ENCODE data around the gene EPHA6.
"Not testable (repeated sequence)": the region's sequence is repeated elsewhere in the genome, so short reads cannot be mapped to it uniquely, and the experiment has no call there.

The EPHA6 gene

GRCh38 chr3:97550408-97550807, 736.0 kb downstream of the EPHA6 start:
- Histone ChIP-seq H3K4me3 (no peak overlapping the region), H3K36me3 (replicated peaks) (no peaks in the 10 kb centered on the region), H3K27me3 (ENCODE audit: low read depth) (no peaks in the 10 kb centered on the region), H3K9me3 (no peaks in the 10 kb centered on the region), H3K4me1 (no peaks in the 10 kb centered on the region)
- in situ Hi-C loops (cut with MboI; ENCODE audit: low sequenced_read_pairs) = no loop called here
- DNase-seq (ENCODE audit: low spot score in 2 of 2) = no peak

DNA sequence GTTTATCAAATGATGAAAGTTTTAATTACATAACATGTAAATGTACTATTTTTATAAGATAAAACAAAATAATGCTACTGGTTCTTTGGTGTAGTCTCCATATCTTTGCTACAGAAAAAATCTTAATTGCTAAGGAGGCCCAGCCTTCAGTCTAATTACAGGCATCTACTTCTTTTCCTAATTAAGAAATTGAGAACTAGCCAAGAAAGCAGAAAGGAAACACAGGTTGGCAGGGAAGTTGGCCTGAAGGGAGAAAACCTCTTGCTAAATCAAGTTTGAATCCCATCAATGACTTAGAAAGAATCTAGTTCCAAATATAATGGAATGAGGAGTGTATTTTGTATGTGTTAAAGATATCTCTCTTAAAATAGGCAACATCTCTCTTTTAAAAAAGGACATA, 737.8 kb downstream of the EPHA6 start:
- H3K36me3 ChIP-seq (replicated peaks) = no peaks in the 10 kb centered on the region
- no peaks in the 10 kb centered on the region for H3K4me1 ChIP-seq
- no peak overlapping the region for H3K4me3 ChIP-seq
- no peaks in the 10 kb centered on the region for H3K9me3 ChIP-seq
- H3K27me3 ChIP-seq (ENCODE audit: low read depth) = no peaks in the 10 kb centered on the region
- no peak for DNase-seq (ENCODE audit: low spot score in 2 of 2)
- in situ Hi-C loops (cut with MboI; ENCODE audit: low sequenced_read_pairs) = no loop called here

DNA sequence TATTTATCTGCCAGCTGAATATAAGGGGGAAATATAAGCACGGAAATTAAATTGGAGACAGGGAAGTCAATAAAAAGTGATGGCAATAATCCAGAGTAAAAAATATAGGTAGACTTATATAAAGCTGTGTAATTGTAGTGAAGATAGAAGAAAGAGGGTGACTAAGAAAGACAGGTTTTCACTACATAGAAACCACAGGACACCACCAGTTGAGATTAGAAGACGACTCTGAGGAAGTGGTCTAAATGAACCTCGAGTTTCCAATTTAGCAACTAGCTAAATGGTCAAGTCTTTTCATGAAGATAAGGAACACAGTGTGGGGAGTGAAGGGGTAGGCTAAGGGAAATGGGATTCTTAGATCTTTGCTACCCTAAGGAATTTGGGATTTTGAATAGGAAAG, 761.3 kb downstream of the EPHA6 start:
- no peak overlapping the region for H3K4me3 ChIP-seq
- no peaks in the 10 kb centered on the region for H3K27me3 ChIP-seq (ENCODE audit: low read depth)
- H3K4me1 ChIP-seq = no peaks in the 10 kb centered on the region
- in situ Hi-C loops (cut with MboI; ENCODE audit: low sequenced_read_pairs) = no loop called here
- DNase-seq (ENCODE audit: low spot score in 2 of 2) = no peak
- H3K36me3 ChIP-seq (replicated peaks) = no peaks in the 10 kb centered on the region
- no peaks in the 10 kb centered on the region for H3K9me3 ChIP-seq

DNA sequence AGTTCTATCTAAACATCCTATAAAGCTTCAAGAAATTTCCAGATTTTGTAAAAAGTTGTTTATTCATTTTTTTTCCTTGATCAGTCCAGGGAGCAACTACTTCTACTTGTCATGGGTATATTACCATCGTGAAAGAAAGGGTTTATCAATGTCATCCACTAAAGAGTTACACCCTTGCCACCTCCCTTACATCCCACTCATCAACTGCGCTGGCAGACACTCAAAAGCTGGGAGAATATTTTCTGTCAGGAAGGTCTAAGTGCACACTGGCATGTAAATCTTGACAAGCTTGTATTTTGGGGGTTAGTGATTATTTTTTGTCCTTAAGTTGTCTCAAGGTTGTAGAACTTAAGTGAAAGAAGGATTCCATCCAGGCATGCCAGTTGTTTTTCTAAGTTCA, 761.8 kb downstream of the EPHA6 start:
- Histone ChIP-seq H3K4me3 (no peak overlapping the region), H3K4me1 (no peaks in the 10 kb centered on the region), H3K36me3 (replicated peaks) (no peaks in the 10 kb centered on the region), H3K9me3 (no peaks in the 10 kb centered on the region), H3K27me3 (ENCODE audit: low read depth) (no peaks in the 10 kb centered on the region)
- in situ Hi-C loops (cut with MboI; ENCODE audit: low sequenced_read_pairs) = no loop called here
- no peak for DNase-seq (ENCODE audit: low spot score in 2 of 2)

GRCh38 chr3:97579365-97579764, 765.0 kb downstream of the EPHA6 start:
- in situ Hi-C loops (cut with MboI; ENCODE audit: low sequenced_read_pairs) = no loop called here
- no peak for DNase-seq (ENCODE audit: low spot score in 2 of 2)
- H3K9me3 ChIP-seq = no peaks in the 10 kb centered on the region

DNA sequence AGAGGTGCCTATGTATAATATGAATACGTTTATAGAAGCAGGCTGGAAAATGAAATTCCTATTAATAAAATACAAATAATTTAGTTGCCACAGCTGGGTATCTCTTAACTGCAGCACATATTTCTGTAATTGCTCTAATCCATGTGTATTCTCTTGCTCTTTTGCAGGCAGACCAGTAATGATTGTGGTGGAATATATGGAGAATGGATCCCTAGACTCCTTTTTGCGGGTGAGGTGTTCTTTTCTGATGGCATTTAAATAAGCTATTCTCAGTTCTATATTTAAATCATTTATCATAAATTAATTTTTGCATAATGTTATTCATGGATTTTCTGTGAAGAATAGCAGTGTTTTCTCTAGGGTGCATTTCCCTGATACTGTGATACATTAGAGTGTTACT, 796.2 kb downstream of the EPHA6 start:
- no peak overlapping the region for H3K4me3 ChIP-seq
- in situ Hi-C loops (cut with MboI; ENCODE audit: low sequenced_read_pairs) = no loop called here
- no peaks in the 10 kb centered on the region for H3K36me3 ChIP-seq (replicated peaks)
- H3K4me1 ChIP-seq = no peaks in the 10 kb centered on the region
- DNase-seq (ENCODE audit: low spot score in 2 of 2) = no peak
- no peaks in the 10 kb centered on the region for H3K27me3 ChIP-seq (ENCODE audit: low read depth)
- H3K9me3 ChIP-seq = no peaks in the 10 kb centered on the region

More at GRCh38 chr3:97579365-97579764, 765.0 kb downstream of the EPHA6 start:
- Histone ChIP-seq H3K36me3 (replicated peaks) (no peaks in the 10 kb centered on the region), H3K4me3 (no peak overlapping the region), H3K27me3 (ENCODE audit: low read depth) (no peaks in the 10 kb centered on the region), H3K4me1 (no peaks in the 10 kb centered on the region)

- H3K27me3 ChIP-seq (ENCODE audit: low read depth) = no peaks in the 10 kb centered on the region
- H3K4me1 ChIP-seq = no peaks in the 10 kb centered on the region
- no peaks in the 10 kb centered on the region for H3K9me3 ChIP-seq
- no peak for DNase-seq (ENCODE audit: low spot score in 2 of 2)
- no peak overlapping the region for H3K4me3 ChIP-seq
- H3K36me3 ChIP-seq (replicated peaks) = no peaks in the 10 kb centered on the region
- in situ Hi-C loops (cut with MboI; ENCODE audit: low sequenced_read_pairs) = no loop called here
Observed at GRCh38 chr3:97612632-97613031, 798.2 kb downstream of the EPHA6 start.

GRCh38 chr3:97613139-97613538, 798.7 kb downstream of the EPHA6 start:
- Histone ChIP-seq H3K4me1 (no peaks in the 10 kb centered on the region), H3K27me3 (ENCODE audit: low read depth) (no peaks in the 10 kb centered on the region), H3K36me3 (replicated peaks) (no peaks in the 10 kb centered on the region), H3K4me3 (no peak overlapping the region), H3K9me3 (no peaks in the 10 kb centered on the region)
- in situ Hi-C loops (cut with MboI; ENCODE audit: low sequenced_read_pairs) = no loop called here
- no peak for DNase-seq (ENCODE audit: low spot score in 2 of 2)

DNA sequence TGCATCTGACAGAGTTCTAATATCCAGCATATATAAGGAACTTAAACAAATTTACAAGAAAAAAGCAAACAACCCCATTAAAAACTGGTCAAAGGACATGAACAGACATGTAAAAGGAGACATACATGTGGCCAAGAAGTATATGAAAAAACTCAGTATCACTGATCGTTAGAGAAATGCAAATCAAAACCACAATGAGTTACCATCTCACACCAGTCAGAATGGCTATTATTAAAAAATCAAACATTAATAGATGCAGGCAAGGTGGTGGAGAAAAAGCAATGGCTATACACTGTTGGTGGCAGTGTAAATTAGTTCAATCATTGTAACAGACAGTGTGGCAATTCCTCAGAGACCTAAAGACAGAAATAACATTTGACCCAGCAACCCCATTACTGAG, 806.1 kb downstream of the EPHA6 start:
- H3K9me3 ChIP-seq; DNase-seq (ENCODE audit: low spot score in 2 of 2); H3K4me1 ChIP-seq; H3K27me3 ChIP-seq (ENCODE audit: low read depth); H3K36me3 ChIP-seq (replicated peaks); H3K4me3 ChIP-seq; in situ Hi-C loops (cut with MboI; ENCODE audit: low sequenced_read_pairs): not testable (repeated sequence)

DNA sequence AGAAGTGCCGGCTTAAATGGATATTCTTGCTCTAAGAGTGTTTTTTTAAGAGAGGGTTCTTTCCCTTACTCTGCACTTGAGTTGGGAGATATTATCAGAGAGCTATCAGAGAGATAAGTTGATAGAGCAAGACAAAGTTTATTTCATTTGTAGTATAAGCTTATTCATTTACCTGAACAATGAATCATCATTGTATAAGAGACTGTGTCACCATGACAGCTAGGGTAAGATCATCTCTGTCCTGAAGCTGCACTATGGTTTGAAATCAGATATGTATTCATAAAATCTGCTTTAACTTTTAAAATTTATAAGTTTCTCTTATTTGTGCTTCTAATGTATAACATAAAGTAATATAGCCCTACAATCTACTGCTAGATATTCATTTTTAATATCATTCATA, 822.1 kb downstream of the EPHA6 start:
- Histone ChIP-seq H3K36me3 (replicated peaks) (no peaks in the 10 kb centered on the region), H3K9me3 (no peaks in the 10 kb centered on the region; the same call in 1 of the 2 replicates)

DNA sequence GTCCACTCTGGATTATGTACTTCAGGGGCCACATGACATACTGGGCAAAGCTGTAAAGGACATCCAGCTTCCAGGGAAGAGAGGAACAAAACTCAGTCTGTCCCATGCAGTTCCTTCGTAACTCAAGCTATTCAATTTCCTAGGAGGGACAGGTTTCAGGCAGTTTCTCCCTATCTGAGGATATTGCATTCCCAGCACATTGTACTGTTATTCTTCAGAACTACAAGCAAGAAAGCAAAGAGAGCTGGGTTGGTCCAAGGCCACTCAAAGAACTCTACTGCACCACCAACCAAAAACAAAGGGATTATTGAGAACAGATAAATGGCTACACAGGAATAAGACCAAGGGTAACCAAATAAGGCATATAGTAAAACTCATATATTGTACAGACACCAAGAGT, 832.5 kb downstream of the EPHA6 start:
- Histone ChIP-seq H3K9me3 (no peaks in the 10 kb centered on the region), H3K27me3 (ENCODE audit: low read depth) (no peaks in the 10 kb centered on the region), H3K4me1 (peaks cover 24% of the 10 kb centered on the region), H3K36me3 (replicated peaks) (no peaks in the 10 kb centered on the region), H3K4me3 (no peak overlapping the region)
- in situ Hi-C loops (cut with MboI; ENCODE audit: low sequenced_read_pairs) = no loop called here
- DNase-seq (ENCODE audit: low spot score in 2 of 2) = peak in 1 of 2 experiments; percentile 39

More for the DNA sequence above, 822.1 kb downstream of the EPHA6 start:
- in situ Hi-C loops (cut with MboI; ENCODE audit: low sequenced_read_pairs) = no loop called here
- Histone ChIP-seq H3K4me3 (no peak overlapping the region), H3K27me3 (ENCODE audit: low read depth) (no peaks in the 10 kb centered on the region), H3K4me1 (no peaks in the 10 kb centered on the region)
- no peak for DNase-seq (ENCODE audit: low spot score in 2 of 2)

- H3K4me1 ChIP-seq = peaks cover 24% of the 10 kb centered on the region
- no peaks in the 10 kb centered on the region for H3K36me3 ChIP-seq (replicated peaks)
- no peak overlapping the region for H3K4me3 ChIP-seq
- H3K9me3 ChIP-seq = no peaks in the 10 kb centered on the region
- in situ Hi-C loops (cut with MboI; ENCODE audit: low sequenced_read_pairs) = no loop called here
- H3K27me3 ChIP-seq (ENCODE audit: low read depth) = no peaks in the 10 kb centered on the region
- peak; percentile 20 to 94 for DNase-seq (ENCODE audit: low spot score in 2 of 2)
Observed at GRCh38 chr3:97647441-97647982, 833.1 kb downstream of the EPHA6 start.

DNA sequence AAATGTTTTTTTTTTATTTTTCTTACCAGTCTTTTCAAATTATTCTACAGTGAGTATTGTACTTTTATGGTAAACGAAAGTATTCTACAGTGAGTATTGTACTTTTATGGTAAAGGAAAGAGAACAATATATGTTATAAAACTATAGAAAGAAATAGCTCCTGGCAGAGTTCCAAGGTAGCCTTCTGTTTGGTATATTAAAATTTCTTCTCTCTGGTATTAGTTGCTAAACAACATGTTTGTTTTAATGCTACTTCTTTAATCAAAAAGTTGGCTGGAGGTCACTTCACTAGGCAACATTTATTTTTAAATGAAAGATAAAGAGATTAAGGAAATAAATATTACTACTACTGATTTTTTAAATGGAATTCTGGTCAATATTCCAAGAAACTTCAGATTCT, 841.6 kb downstream of the EPHA6 start:
- no peak for DNase-seq (ENCODE audit: low spot score in 2 of 2)
- H3K4me1 ChIP-seq = no peaks in the 10 kb centered on the region; the same call in 1 of the 2 replicates
- H3K4me3 ChIP-seq = no peak overlapping the region
- no peaks in the 10 kb centered on the region for H3K36me3 ChIP-seq (replicated peaks)
- in situ Hi-C loops (cut with MboI; ENCODE audit: low sequenced_read_pairs) = no loop called here
- no peaks in the 10 kb centered on the region for H3K27me3 ChIP-seq (ENCODE audit: low read depth)
- H3K9me3 ChIP-seq = no peaks in the 10 kb centered on the region

DNA sequence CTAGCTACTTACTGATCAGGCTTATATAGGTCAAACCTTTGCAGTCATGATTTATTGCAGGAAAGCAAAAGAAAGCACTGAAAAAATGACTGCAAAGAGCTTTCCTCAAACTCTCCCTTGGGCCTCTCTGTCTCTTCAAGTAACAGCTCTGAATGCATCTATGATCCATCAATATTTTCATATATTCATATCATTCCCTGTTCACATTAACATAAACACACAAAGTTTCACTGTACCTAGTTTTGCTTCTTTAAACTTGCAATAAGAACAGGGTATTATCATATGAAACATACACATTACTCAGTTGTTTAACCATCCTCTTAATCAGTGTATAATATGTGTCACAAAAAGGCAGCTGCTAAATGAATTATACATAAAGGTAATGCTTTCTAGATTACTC, 842.2 kb downstream of the EPHA6 start:
- Histone ChIP-seq H3K27me3 (ENCODE audit: low read depth) (no peaks in the 10 kb centered on the region), H3K4me3 (no peak overlapping the region), H3K36me3 (replicated peaks) (no peaks in the 10 kb centered on the region), H3K4me1 (no peaks in the 10 kb centered on the region; the same call in 1 of the 2 replicates), H3K9me3 (no peaks in the 10 kb centered on the region)
- in situ Hi-C loops (cut with MboI; ENCODE audit: low sequenced_read_pairs) = no loop called here
- no peak for DNase-seq (ENCODE audit: low spot score in 2 of 2)

DNA sequence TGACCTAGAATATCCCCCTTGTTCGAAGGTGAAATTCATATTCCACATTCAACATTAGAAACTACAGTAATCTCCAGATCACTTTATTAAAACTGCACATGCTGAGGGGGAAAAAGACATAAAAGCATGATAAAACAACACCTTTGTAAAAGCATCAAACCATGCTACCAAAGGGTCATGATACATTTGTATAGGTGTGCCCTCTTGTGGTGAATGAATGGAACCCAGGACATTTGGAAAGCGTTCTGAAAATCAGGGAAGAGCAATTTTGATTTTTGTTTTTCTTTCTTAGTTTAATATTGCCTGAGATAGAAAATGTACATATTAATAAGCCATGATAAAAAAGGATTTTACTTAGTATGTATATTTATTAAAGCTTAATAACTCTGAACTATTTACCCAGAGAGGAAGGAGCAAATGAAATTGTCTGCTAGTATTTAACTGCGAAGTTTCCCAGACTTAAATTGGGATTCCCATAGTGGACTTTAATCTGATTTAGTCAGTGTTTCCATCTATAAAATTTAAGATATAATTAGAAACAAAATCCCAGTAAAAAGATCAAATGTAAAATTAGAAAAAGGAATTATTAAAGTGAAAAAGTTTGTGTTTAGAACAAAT, 844.4 kb downstream of the EPHA6 start:
- H3K4me1 ChIP-seq = no peaks in the 10 kb centered on the region
- no peaks in the 10 kb centered on the region for H3K27me3 ChIP-seq (ENCODE audit: low read depth)
- no peaks in the 10 kb centered on the region for H3K36me3 ChIP-seq (replicated peaks)
- DNase-seq (ENCODE audit: low spot score in 2 of 2) = peak; percentile 15 to 63
- no peaks in the 10 kb centered on the region for H3K9me3 ChIP-seq
- in situ Hi-C loops (cut with MboI; ENCODE audit: low sequenced_read_pairs) = no loop called here
- H3K4me3 ChIP-seq = no peak overlapping the region
